Bronchial epithelial cell (primary cell): ENCODE data around the gene SELPLG. TPM values are rescaled to one million over a fixed set of nuclear protein-coding genes. Genes with fewer than 3 reads are reported as not detected.

ENCODE experiments used
- DNase-seq: peaks from one replicate; pipeline ENCODE4 v3.0.0-alpha.2; 2010; ENCODE audit warnings: low read depth
- FAIRE-seq: peaks from 2 replicates; lab custom pipeline; 2011; peaks lifted over from hg19 to GRCh38; lab: Jason Lieb, UNC
- H3K27me3 ChIP-seq: 2 replicates; pipeline ENCODE4 v1.5.1; 2011; ENCODE audit warnings: low read length; ENCODE audit not compliant: control insufficient read depth, insufficient read depth
- H3K36me3 ChIP-seq: 2 replicates; pipeline ENCODE4 v1.5.1; 2011; ENCODE audit warnings: low read length; ENCODE audit not compliant: control insufficient read depth, insufficient read depth
- H3K4me3 ChIP-seq: 2 replicates; pipeline ENCODE4 v1.5.1; 2011; ENCODE audit warnings: mild to moderate bottlenecking, low read depth, low read length, control low read depth
- total RNA-seq: library from RNA; depleted of rRNA; stranded (reverse); fragments of >200 nt; gene quantifications from 2 replicates; pipeline ENCODE4 v1.2.1, GENCODE V29; 2014
- TF ChIP-seq, protein P1 (sequence below): IDR thresholded peaks from 2 replicates; pipeline ENCODE4 v1.5.1; 2011; ENCODE audit warnings: mild to moderate bottlenecking, moderate library complexity, low read length, control low read depth, inconsistent platforms; ENCODE audit not compliant: insufficient read depth, severe bottlenecking

The SELPLG gene
- total RNA-seq, 1 donor from 2014 or later = under 0.01 TPM

DNA sequence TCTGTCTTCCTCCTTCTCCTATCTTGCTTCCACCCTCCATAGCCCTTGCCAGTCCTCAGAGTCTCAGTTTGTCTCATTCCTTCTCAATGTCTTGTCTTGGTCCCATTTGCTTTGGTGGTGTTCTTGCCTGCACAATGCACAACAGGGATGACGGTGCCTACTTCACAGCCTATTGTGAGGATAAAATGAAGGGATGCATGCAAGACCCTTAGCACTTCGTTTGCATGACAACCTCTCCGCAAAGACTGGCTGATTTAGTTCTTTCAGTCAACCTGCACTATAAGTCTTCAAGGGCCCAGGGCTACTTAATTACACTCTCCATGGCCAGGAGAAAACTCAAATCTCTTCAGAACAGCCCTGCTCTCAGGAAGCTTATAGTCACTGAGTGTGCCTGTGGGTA, 8.5 kb downstream of the SELPLG start:
- FAIRE-seq (no peak), DNase-seq (no peak)
- Histone ChIP-seq H3K27me3 (no peaks in the 10 kb centered on the region), H3K4me3 (no peak overlapping the region), H3K36me3 (no peaks in the 10 kb centered on the region)
- TF ChIP-seq, protein P1, sequence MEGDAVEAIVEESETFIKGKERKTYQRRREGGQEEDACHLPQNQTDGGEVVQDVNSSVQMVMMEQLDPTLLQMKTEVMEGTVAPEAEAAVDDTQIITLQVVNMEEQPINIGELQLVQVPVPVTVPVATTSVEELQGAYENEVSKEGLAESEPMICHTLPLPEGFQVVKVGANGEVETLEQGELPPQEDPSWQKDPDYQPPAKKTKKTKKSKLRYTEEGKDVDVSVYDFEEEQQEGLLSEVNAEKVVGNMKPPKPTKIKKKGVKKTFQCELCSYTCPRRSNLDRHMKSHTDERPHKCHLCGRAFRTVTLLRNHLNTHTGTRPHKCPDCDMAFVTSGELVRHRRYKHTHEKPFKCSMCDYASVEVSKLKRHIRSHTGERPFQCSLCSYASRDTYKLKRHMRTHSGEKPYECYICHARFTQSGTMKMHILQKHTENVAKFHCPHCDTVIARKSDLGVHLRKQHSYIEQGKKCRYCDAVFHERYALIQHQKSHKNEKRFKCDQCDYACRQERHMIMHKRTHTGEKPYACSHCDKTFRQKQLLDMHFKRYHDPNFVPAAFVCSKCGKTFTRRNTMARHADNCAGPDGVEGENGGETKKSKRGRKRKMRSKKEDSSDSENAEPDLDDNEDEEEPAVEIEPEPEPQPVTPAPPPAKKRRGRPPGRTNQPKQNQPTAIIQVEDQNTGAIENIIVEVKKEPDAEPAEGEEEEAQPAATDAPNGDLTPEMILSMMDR = no peak

DNA sequence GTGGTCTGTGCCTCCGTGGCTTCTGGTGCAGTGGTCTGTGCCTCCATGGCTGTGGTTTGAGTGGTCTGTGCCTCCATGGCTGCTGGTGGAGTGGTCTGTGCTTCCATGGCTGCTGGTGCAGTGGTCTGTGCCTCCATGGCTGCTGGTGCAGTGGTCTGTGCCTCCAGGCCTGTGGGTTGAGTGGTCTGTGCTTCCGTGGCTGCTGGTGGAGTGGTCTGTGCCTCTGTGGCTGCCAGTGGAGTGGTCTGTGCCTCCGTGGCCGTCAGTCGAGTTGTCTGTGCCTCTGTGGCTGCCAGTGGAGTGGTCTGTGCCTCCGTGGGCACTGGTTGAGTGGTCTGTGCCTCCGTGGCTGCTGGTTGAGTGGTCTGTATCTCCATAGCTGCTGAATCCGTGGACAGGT, 10.1 kb downstream of the SELPLG start:
- Histone ChIP-seq H3K4me3 (no peak overlapping the region), H3K36me3 (no peaks in the 10 kb centered on the region), H3K27me3 (no peaks in the 10 kb centered on the region)
- no peak for FAIRE-seq
- TF ChIP-seq, protein P1 = no peak
- no peak for DNase-seq

DNA sequence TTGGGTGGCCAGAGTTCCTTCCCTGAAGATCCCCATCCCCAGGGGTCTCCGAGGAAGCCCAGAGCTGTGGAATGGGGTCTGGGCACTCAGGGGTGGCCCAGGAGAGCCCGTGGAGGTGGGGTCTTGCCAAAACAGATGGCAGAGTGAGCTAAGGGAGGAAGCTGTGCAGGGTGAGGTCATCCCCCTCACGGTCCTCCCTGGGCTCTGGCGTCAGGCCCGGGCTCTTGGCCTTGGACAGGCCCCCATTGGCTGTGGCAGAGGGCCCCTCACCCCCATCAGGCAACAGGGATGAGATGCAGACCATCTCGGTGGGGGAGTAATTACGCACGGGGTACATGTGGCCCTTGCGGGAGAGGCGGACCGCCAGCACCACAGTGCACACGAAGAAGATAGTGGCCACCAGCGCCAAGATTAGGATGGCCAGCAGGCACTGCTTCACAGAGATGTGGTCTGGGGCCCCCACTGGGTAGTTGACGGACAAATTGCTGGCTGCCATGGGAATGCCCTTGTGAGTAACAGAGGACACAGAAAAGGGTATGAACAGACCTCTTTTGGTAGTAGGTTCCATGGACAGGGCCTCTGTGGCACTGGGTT, 10.7 kb downstream of the SELPLG start:
- DNase-seq = no peak
- FAIRE-seq = no peak
- H3K27me3 ChIP-seq = no peaks in the 10 kb centered on the region
- no peaks in the 10 kb centered on the region for H3K36me3 ChIP-seq
- H3K4me3 ChIP-seq = no peak overlapping the region
- TF ChIP-seq, protein P1 = no peak

DNA sequence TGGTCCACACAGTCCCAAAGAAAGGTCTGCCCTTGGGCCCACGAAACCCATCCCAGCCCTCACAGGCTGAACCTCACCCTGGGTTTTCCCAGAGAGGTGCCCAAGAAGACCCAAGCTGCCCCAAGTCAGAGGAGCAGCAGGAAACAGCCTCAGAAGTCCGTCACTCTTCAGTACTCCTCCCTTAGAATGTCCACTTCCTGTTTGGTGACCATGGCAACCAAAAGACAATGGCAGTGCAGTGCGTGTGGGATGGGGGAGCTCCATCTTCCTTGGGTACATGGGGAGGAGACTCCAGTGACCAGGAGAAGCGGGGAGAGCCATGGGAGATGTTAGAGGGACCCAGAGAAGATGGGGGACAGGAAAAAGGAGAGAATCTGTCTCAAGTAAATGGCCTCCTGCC, 11.3 kb downstream of the SELPLG start:
- TF ChIP-seq, protein P1 = no peak
- peak; percentile 50 for DNase-seq
- FAIRE-seq = no peak
- H3K4me3 ChIP-seq = no peak overlapping the region
- no peaks in the 10 kb centered on the region for H3K36me3 ChIP-seq
- H3K27me3 ChIP-seq = no peaks in the 10 kb centered on the region

DNA sequence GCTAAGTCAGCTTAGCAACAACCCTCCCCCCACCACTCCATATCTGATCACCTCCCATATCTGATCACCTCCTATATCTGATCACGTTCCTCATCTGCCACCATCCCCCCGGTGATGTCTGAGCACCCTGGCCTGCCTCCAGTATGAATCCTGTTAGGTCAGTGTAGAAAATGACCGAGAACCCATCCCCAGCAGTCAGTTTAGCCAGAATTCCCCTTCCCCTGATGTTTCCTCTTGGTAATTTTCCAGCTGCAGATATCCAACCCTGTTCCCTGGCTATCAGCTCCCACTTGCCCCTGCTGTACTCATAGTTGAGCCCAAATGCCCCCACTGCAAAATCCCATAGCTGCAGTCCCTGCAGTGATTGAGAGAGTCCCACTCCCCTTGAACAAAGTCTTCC, 12.5 kb downstream of the SELPLG start:
- TF ChIP-seq, protein P1 = no peak
- Histone ChIP-seq H3K27me3 (no peaks in the 10 kb centered on the region), H3K36me3 (no peaks in the 10 kb centered on the region), H3K4me3 (no peak overlapping the region)
- DNase-seq (no peak), FAIRE-seq (no peak)
